ENCODE results near the gene JAKMIP1. TPM values are rescaled to one million over a fixed set of nuclear protein-coding genes. Genes with fewer than 3 reads are reported as not detected.

JAKMIP1 gene
- total and polyA plus RNA-seq, 4 donors: 0.08 to 0.46 (median 0.22) TPM

- WGBS, 2 donors: 80 to 88% methylated on average over 21 to 23 of the region's 23 CpGs
- Histone ChIP-seq H3K4me3 (no peak overlapping the region), H3K9me3 (ENCODE audit: control insufficient read depth in 4 of 4, insufficient read depth in 3 of 4, low read length in 3 of 4) (no peaks in the 10 kb centered on the region), H3K4me1 (ENCODE audit: control insufficient read depth in 5 of 5, insufficient read depth in 5 of 5, low read length in 5 of 5) (no peaks in the 10 kb centered on the region), H3K36me3 (ENCODE audit: control insufficient read depth in 4 of 4, insufficient read depth in 4 of 4, low read length in 4 of 4) (no peaks in the 10 kb centered on the region), H3K27me3 (ENCODE audit: control insufficient read depth in 3 of 3, insufficient read depth in 3 of 3, low read length in 2 of 3) (no peaks in the 10 kb centered on the region), H3K27ac (ENCODE audit: low read depth in 1 of 2, low read length in 1 of 2) (no peak overlapping the region), H3K9ac (ENCODE audit: insufficient read depth in 1 of 2, low read length in 2 of 2) (no peak overlapping the region)
- DNase-seq (no peak), ATAC-seq (ENCODE audit: insufficient read depth, low FRiP score) (no peak)
- no peak for TF ChIP-seq CTCF (IDR thresholded peaks at IDR 0.05; ENCODE audit: control extremely low read depth, extremely low read depth)
These were observed 84.4 kb downstream of the JAKMIP1 start for GRCh38 chr4:6115746-6116586.

DNA sequence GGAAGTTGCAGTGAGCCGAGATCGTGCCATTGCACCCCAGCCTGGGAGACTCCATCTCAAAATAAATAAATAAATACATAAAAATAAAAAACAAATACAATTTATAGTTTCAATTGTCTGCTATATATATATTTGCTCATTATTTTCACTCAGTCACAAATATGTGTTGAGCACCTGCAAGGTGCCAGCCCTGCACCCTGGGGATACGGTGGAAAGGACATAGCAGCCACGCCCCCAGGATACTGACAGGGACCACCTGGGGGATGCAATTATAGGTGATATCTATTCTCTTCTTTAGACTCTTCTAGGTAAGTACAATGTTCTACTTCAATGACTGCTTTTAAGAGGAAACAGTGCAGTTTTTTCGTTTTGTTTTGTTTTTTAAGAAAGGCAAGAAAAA is 85.0 kb downstream of the JAKMIP1 start:
- no peak for TF ChIP-seq CTCF (IDR thresholded peaks at IDR 0.05; ENCODE audit: control extremely low read depth, extremely low read depth)
- WGBS, 2 donors: 68 to 79% methylated on average over 5 of the region's 5 CpGs
- Histone ChIP-seq H3K27me3 (ENCODE audit: control insufficient read depth in 3 of 3, insufficient read depth in 3 of 3, low read length in 2 of 3) (no peaks in the 10 kb centered on the region), H3K9me3 (ENCODE audit: control insufficient read depth in 4 of 4, insufficient read depth in 3 of 4, low read length in 3 of 4) (no peaks in the 10 kb centered on the region), H3K9ac (ENCODE audit: insufficient read depth in 1 of 2, low read length in 2 of 2) (no peak overlapping the region), H3K4me1 (ENCODE audit: control insufficient read depth in 5 of 5, insufficient read depth in 5 of 5, low read length in 5 of 5) (no peaks in the 10 kb centered on the region), H3K36me3 (ENCODE audit: control insufficient read depth in 4 of 4, insufficient read depth in 4 of 4, low read length in 4 of 4) (no peaks in the 10 kb centered on the region), H3K4me3 (no peak overlapping the region), H3K27ac (ENCODE audit: low read depth in 1 of 2, low read length in 1 of 2) (no peak overlapping the region)
- no peak for ATAC-seq (ENCODE audit: insufficient read depth, low FRiP score)
- no peak for DNase-seq

GRCh38 chr4:6114601-6115000 is 85.7 kb downstream of the JAKMIP1 start:
- H3K9ac ChIP-seq (ENCODE audit: insufficient read depth in 1 of 2, low read length in 2 of 2): no peak overlapping the region
- ATAC-seq (ENCODE audit: insufficient read depth, low FRiP score): no peak
- H3K4me3 ChIP-seq: no peak overlapping the region
- no peaks in the 10 kb centered on the region for H3K9me3 ChIP-seq (ENCODE audit: control insufficient read depth in 4 of 4, insufficient read depth in 3 of 4, low read length in 3 of 4)
- no peaks in the 10 kb centered on the region for H3K36me3 ChIP-seq (ENCODE audit: control insufficient read depth in 4 of 4, insufficient read depth in 4 of 4, low read length in 4 of 4)
- no peak overlapping the region for H3K27ac ChIP-seq (ENCODE audit: low read depth in 1 of 2, low read length in 1 of 2)
- no peak for DNase-seq
- H3K4me1 ChIP-seq (ENCODE audit: control insufficient read depth in 5 of 5, insufficient read depth in 5 of 5, low read length in 5 of 5): no peaks in the 10 kb centered on the region
- 44 to 56% methylated on average over 7 of the region's 7 CpGs for WGBS, 2 donors
- no peaks in the 10 kb centered on the region for H3K27me3 ChIP-seq (ENCODE audit: control insufficient read depth in 3 of 3, insufficient read depth in 3 of 3, low read length in 2 of 3)
- no peak for TF ChIP-seq CTCF (IDR thresholded peaks at IDR 0.05; ENCODE audit: control extremely low read depth, extremely low read depth)
